Heart left ventricle (tissue), 13 donors: Measurements from ENCODE around the gene FLYWCH1.

Experiments used
- CTCF ChIP-seq, 12 donors: fragments of 200-600 bp; sonication (generic) in 4 of 12; IDR thresholded peaks; one replicate each; pipeline versions ENCODE4 v1.5.0 to v1.8.0; 2018 to 2022; ENCODE audit warnings: antibody characterized with exemption in 12 of 12, mild to moderate bottlenecking in 5 of 12
- POLR2A ChIP-seq, 2 donors: fragments of 450-650 bp; IDR thresholded peaks; one replicate each; pipeline ENCODE4 v1.6.1; 2017; ENCODE audit warnings: antibody characterized with exemption in 2 of 2, mild to moderate bottlenecking in 2 of 2, moderate library complexity in 2 of 2
- donor health status: ischemic (EF 13 %, LVEDD 7.1; RV severe dilation, severe dysfunction).
- donor health status: DM: no; HTN: yes; CAD: no.
- donor health status: DM: no; HTN: no; CAD: no.
- donor health status: ischemic (EF 25% LVEDD 6.9; RV normal size, moderate dysfunction).
- donor health status: ischemic (EF 25% LVEDD 5.7; RV mildly dilated, moderate dysfunction).
- donor health status: ischemic (EF 35%, LVEDD 5.7; RV mildly dilated, moderate dysfunction).
- donor health status: nonischemic (EF 11% LVEDD 7.7; RV severe dilation, severe dysfunction).
- donor health status: DM: yes; HTN: yes; CAD: no.
- donor health status: PGD.
- donor health status: ischemic (EF 29% LVEDD 5.4; RV normal size, mild dysfunction).
- donor health status: nonischemic (EF 23%, LVEDD 6.1; RV moderate dilation, normal function).

GRCh38 chr16:2874912-2875362 is 36.8 kb upstream of the FLYWCH1 start:
- no peak for TF ChIP-seq POLR2A (IDR thresholded peaks at IDR 0.05)
- peak; percentile 87 to 98 (median 93) for TF ChIP-seq CTCF (IDR thresholded peaks at IDR 0.05)
